ENCODE measurements around the gene TIMM9. TPM values are rescaled to one million over a fixed set of nuclear protein-coding genes. Genes with fewer than 3 reads are reported as not detected.
"Not testable (repeated sequence)": the region's sequence is repeated elsewhere in the genome, so short reads cannot be mapped to it uniquely, and the experiment has no call there.

The TIMM9 gene
- total RNA-seq, 1 experiment from 2014 or later = 71.7 TPM

DNA sequence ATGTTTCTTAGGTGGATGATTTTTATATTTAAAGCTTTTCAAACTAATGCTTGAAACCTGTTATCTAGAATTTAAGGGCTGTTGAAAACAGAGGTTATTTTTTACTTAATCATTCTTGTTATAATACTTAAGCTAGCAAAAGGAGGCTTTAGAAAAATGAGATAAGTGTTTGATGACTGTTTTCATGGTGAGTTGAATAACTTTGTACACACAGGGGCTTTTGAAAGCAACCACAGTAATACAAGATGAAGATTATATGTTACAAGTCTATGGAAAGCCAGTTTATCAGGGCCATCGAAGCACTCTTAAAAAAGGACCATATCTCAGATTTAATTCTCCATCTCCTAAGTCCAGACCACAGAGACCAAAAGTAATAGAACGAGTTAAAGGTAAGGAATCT lies 33.4 kb upstream of the TIMM9 start:
- Histone ChIP-seq H3K9ac (ENCODE audit: low read length) (no peak overlapping the region), H3K9me2 (replicated peaks; ENCODE audit: insufficient read depth, low read length) (no peaks in the 10 kb centered on the region), H3K27ac (ENCODE audit: low read length) (no peak overlapping the region), H4K20me1 (ENCODE audit: insufficient read depth, low read depth, low read length) (no peaks in the 10 kb centered on the region), H3K79me2 (ENCODE audit: low read length) (peaks cover 4% of the 10 kb centered on the region; the same call in 1 of the 2 replicates), H3K4me2 (ENCODE audit: low read depth, low read length, poor library complexity, severe bottlenecking) (no peak overlapping the region), H3K9me3 (ENCODE audit: low read length) (no peaks in the 10 kb centered on the region), H3K36me3 (ENCODE audit: insufficient read depth, low read length) (peaks cover 70% of the 10 kb centered on the region; the same call in 1 of the 2 replicates), H2AFZ (ENCODE audit: low read length) (no peak overlapping the region), H3K27me3 (ENCODE audit: low read length) (no peaks in the 10 kb centered on the region), H3K4me1 (ENCODE audit: low read length) (no peaks in the 10 kb centered on the region), H3K4me3 (ENCODE audit: low read length) (no peak overlapping the region)
- no peak for DNase-seq

DNA sequence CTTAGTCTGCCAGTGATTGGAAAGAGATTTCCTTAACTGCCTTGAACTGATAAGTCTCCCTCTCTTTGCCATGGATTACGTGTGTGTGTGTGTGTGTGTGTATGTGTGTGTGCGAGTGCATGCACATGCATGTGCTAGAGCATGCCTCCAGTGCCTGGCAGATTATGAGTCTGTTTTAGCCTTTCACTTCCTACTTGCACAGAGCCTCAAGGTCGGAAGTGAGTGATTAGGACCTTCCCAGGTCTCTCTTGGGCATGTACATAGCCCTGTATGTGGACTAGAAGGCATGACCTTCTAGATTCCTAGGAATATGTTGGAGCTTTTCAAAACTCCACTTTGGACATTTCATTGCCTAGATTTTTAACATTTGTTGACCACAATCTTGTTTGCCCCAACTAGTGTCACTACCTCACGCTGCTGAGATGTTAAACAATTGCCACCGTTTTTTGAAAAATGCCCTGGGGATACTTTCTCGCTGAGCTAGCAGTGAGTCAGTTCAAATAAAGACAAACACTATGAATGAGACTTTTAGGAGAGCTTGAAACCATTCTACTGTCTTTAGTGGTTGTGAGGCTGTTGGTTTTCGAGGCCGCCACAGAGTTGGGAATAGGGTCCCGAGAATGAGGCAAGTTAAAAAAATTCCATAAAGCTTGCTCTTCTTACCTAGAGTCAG lies 28.4 kb upstream of the TIMM9 start:
- Histone ChIP-seq H3K36me3 (ENCODE audit: insufficient read depth, low read length) (peaks cover 68% of the 10 kb centered on the region), H2AFZ (ENCODE audit: low read length) (no peak overlapping the region), H3K9me3 (ENCODE audit: low read length) (no peaks in the 10 kb centered on the region), H3K9me2 (replicated peaks; ENCODE audit: insufficient read depth, low read length) (no peaks in the 10 kb centered on the region), H3K9ac (ENCODE audit: low read length) (no peak overlapping the region), H3K79me2 (ENCODE audit: low read length) (no peaks in the 10 kb centered on the region), H3K27me3 (ENCODE audit: low read length) (no peaks in the 10 kb centered on the region), H3K27ac (ENCODE audit: low read length) (no peak overlapping the region), H3K4me1 (ENCODE audit: low read length) (no peaks in the 10 kb centered on the region), H3K4me2 (ENCODE audit: low read depth, low read length, poor library complexity, severe bottlenecking) (no peak overlapping the region), H4K20me1 (ENCODE audit: insufficient read depth, low read depth, low read length) (no peaks in the 10 kb centered on the region), H3K4me3 (ENCODE audit: low read length) (no peak overlapping the region)
- no peak for DNase-seq

DNA sequence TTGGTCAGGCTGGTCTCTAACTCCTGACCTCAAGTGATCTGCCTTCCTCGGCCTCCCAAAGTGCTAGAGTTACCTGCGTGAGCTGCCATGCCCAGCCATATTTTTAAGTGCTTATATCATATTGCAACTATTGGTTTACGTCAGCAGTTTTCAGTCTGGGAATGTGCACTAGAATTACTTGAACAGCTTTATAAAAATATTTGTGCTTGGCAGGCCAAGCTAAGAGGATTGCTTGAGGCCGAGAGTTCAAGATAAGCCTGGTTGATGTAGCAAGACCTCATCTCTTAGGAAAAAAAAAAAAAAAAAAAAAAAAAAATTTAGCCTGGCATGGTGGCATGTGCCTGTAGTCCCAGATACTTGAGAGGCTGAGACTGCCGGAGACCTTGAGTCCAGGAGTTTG lies 17.3 kb upstream of the TIMM9 start:
- no peak overlapping the region for H3K4me3 ChIP-seq (ENCODE audit: low read length)
- H2AFZ ChIP-seq (ENCODE audit: low read length) = no peak overlapping the region
- H3K9me3 ChIP-seq (ENCODE audit: low read length) = no peaks in the 10 kb centered on the region
- H4K20me1 ChIP-seq (ENCODE audit: insufficient read depth, low read depth, low read length) = no peaks in the 10 kb centered on the region
- DNase-seq = no peak
- no peaks in the 10 kb centered on the region for H3K9me2 ChIP-seq (replicated peaks; ENCODE audit: insufficient read depth, low read length)
- no peak overlapping the region for H3K9ac ChIP-seq (ENCODE audit: low read length)
- peaks cover 12% of the 10 kb centered on the region; the same call in 1 of the 2 replicates for H3K79me2 ChIP-seq (ENCODE audit: low read length)
- H3K27me3 ChIP-seq (ENCODE audit: low read length) = no peaks in the 10 kb centered on the region
- H3K4me1 ChIP-seq (ENCODE audit: low read length) = no peaks in the 10 kb centered on the region
- H3K36me3 ChIP-seq (ENCODE audit: insufficient read depth, low read length) = peaks cover 44% of the 10 kb centered on the region
- H3K27ac ChIP-seq (ENCODE audit: low read length) = no peak overlapping the region
- no peak overlapping the region for H3K4me2 ChIP-seq (ENCODE audit: low read depth, low read length, poor library complexity, severe bottlenecking)

DNA sequence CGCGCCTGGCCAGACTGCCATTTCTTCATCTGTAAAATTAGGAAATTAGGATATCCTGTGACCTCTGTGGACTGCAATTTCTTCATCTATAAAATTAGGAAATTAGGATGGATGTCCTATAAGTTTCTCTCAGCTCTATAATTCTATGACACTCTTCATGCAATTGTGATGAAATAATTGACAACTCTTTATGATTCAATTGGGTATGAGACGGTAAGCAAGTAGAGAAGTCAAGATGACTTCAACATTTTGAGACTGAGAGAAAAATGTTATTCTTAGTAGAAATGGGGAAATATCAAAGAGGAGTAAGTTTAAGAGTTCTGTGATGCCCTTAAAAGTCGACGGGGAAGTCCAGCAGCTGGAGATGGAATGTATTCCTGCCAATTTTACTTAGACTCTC lies 12.1 kb upstream of the TIMM9 start:
- Histone ChIP-seq H3K27ac (ENCODE audit: low read length) (no peak overlapping the region), H3K9me2 (replicated peaks; ENCODE audit: insufficient read depth, low read length) (no peaks in the 10 kb centered on the region), H3K27me3 (ENCODE audit: low read length) (no peaks in the 10 kb centered on the region), H3K4me2 (ENCODE audit: low read depth, low read length, poor library complexity, severe bottlenecking) (no peak overlapping the region), H3K4me1 (ENCODE audit: low read length) (no peaks in the 10 kb centered on the region), H3K9ac (ENCODE audit: low read length) (no peak overlapping the region), H3K79me2 (ENCODE audit: low read length) (no peaks in the 10 kb centered on the region; the same call in 1 of the 2 replicates), H3K4me3 (ENCODE audit: low read length) (no peak overlapping the region), H3K9me3 (ENCODE audit: low read length) (no peaks in the 10 kb centered on the region), H3K36me3 (ENCODE audit: insufficient read depth, low read length) (peaks cover 37% of the 10 kb centered on the region), H2AFZ (ENCODE audit: low read length) (no peak overlapping the region), H4K20me1 (ENCODE audit: insufficient read depth, low read depth, low read length) (no peaks in the 10 kb centered on the region)
- DNase-seq = no peak

DNA sequence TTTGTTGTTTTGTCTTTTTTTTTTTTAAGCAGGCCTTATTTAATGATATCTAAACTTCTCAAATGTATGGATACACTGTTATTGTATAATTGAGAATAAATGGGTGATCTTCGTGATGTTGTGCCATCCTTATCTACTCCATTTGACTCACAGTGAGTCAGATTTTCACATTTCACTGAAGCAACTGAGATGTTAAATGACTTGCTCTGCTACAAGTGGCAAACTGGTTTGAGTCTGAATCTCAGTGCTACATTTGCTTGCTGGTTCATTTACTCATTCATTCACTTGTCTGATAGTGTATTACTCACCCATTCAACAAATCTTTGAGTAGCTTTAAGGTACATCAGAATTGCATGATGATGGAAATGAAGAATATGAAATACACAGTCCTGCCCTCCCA lies 2.8 kb upstream of the TIMM9 start:
- no peak for DNase-seq
- H2AFZ ChIP-seq (ENCODE audit: low read length) = no peak overlapping the region; the same call in 1 of the 2 replicates
- H4K20me1 ChIP-seq (ENCODE audit: insufficient read depth, low read depth, low read length) = no peaks in the 10 kb centered on the region
- H3K9ac ChIP-seq (ENCODE audit: low read length) = no peak overlapping the region
- H3K9me3 ChIP-seq (ENCODE audit: low read length) = no peaks in the 10 kb centered on the region
- H3K4me3 ChIP-seq (ENCODE audit: low read length) = no peak overlapping the region
- peaks cover 30% of the 10 kb centered on the region for H3K4me1 ChIP-seq (ENCODE audit: low read length)
- peaks cover 31% of the 10 kb centered on the region for H3K36me3 ChIP-seq (ENCODE audit: insufficient read depth, low read length)
- no peak overlapping the region for H3K27ac ChIP-seq (ENCODE audit: low read length)
- H3K9me2 ChIP-seq (replicated peaks; ENCODE audit: insufficient read depth, low read length) = no peaks in the 10 kb centered on the region
- peak overlapping the region; percentile 92 for H3K4me2 ChIP-seq (ENCODE audit: low read depth, low read length, poor library complexity, severe bottlenecking)
- no peaks in the 10 kb centered on the region for H3K27me3 ChIP-seq (ENCODE audit: low read length)
- peaks cover 61% of the 10 kb centered on the region for H3K79me2 ChIP-seq (ENCODE audit: low read length)

DNA sequence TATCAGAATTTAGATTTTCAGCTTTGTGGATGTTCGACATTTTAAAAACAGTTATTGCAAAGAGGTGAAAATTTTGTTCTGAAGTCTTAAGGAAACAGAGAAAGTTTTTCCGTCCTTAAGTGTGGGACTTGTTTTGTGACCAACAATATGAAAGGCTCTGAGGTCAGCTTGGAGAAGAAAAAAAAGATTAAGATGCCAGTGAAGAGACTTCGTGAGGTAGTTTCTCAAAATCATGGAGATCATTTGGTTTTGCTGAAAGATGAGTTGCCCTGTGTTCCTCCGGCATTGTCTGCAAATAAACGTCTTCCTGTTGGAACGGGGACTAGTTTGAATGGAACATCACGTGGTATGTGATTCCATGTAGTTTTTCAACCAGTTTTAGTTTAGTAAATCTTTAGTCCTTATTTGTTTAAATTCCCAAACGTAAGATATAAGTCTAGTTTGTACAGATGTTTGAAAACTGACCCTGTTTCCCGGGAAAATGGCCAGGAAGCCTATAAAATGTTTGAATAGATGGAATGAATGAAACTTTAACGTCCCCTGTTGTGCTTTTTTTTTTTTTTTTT lies 870 bp upstream of the TIMM9 start:
- H3K9me2 ChIP-seq (replicated peaks; ENCODE audit: insufficient read depth, low read length) = no peaks in the 10 kb centered on the region
- H3K4me2 ChIP-seq (ENCODE audit: low read depth, low read length, poor library complexity, severe bottlenecking) = peak overlapping the region; percentile 92
- peak overlapping the region; percentile 49; the same call in 1 of the 2 replicates for H2AFZ ChIP-seq (ENCODE audit: low read length)
- H3K4me3 ChIP-seq (ENCODE audit: low read length) = peak overlapping the region; percentile 88
- H3K9ac ChIP-seq (ENCODE audit: low read length) = peak overlapping the region; percentile 86
- H3K27ac ChIP-seq (ENCODE audit: low read length) = peak overlapping the region; percentile 81
- peaks cover 25% of the 10 kb centered on the region for H3K36me3 ChIP-seq (ENCODE audit: insufficient read depth, low read length)
- DNase-seq = peak; percentile 80
- peaks cover 71% of the 10 kb centered on the region for H3K79me2 ChIP-seq (ENCODE audit: low read length)
- peaks cover 30% of the 10 kb centered on the region for H3K4me1 ChIP-seq (ENCODE audit: low read length)
- H3K9me3 ChIP-seq (ENCODE audit: low read length) = no peaks in the 10 kb centered on the region
- no peaks in the 10 kb centered on the region for H4K20me1 ChIP-seq (ENCODE audit: insufficient read depth, low read depth, low read length)
- no peaks in the 10 kb centered on the region for H3K27me3 ChIP-seq (ENCODE audit: low read length)

DNA sequence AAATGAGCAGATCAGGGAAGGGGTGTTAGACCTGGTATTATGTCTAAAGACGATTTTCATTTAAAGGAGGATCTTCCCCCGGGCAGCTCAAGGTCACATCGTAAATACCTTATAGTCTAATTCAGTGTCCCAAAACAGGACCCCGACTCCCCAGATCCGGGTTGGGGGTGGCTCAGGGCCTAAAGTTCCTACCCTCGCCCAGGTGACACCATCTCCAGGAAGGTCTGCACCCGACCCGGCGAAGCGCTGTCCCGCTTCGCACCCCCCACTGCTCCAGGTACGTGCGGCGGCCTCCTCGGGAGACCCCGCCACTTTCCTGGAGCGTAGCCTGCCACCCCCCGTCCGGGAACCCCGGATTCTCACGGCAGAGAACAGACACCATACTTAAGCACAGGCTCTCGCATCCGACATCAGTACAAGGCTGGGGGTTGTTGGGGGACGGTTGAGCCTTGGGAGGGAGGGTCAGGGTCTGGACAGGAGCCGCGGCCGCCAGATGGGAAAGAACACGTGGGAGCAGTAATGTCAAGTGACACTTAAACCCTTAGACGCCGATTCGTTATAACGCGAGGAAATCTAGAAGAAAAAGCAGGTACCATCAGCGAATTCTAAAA lies 556 bp downstream of the TIMM9 start:
- peak; percentile 85 for DNase-seq
- H3K79me2 ChIP-seq (ENCODE audit: low read length) = peaks cover 70% of the 10 kb centered on the region
- H3K4me1 ChIP-seq (ENCODE audit: low read length) = peaks cover 30% of the 10 kb centered on the region
- H3K36me3 ChIP-seq (ENCODE audit: insufficient read depth, low read length) = peaks cover 23% of the 10 kb centered on the region; the same call in 1 of the 2 replicates
- no peaks in the 10 kb centered on the region for H3K9me2 ChIP-seq (replicated peaks; ENCODE audit: insufficient read depth, low read length)
- no peaks in the 10 kb centered on the region for H3K27me3 ChIP-seq (ENCODE audit: low read length)
- H3K27ac ChIP-seq (ENCODE audit: low read length) = peak overlapping the region; percentile 81
- peak overlapping the region; percentile 88 for H3K4me3 ChIP-seq (ENCODE audit: low read length)
- peak overlapping the region; percentile 98 for H2AFZ ChIP-seq (ENCODE audit: low read length)
- H3K9me3 ChIP-seq (ENCODE audit: low read length) = no peaks in the 10 kb centered on the region
- no peaks in the 10 kb centered on the region for H4K20me1 ChIP-seq (ENCODE audit: insufficient read depth, low read depth, low read length)
- peak overlapping the region; percentile 86 for H3K9ac ChIP-seq (ENCODE audit: low read length)
- H3K4me2 ChIP-seq (ENCODE audit: low read depth, low read length, poor library complexity, severe bottlenecking) = peak overlapping the region; percentile 92

DNA sequence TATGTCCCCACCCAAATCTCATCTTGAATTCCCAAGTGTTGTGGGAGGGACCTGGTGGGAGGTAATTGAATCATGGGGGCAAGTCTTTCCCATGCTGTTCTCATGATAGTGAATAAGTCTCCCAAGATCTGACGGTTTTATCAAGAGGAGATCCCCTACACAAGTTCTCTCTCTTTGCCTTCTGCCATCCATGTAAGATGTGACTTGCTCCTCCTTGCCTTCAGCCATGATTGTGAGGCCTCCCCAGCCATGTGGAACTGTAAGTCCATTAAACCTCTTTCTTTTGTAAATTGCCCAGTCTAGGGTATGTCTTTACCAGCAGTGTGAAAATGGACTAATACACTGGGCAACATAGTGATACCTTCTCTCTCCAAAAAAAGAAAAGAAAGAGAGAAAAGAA lies 10.4 kb downstream of the TIMM9 start:
- H3K4me1 ChIP-seq (ENCODE audit: low read length); H3K4me2 ChIP-seq (ENCODE audit: low read depth, low read length, poor library complexity, severe bottlenecking); H3K9me2 ChIP-seq (replicated peaks; ENCODE audit: insufficient read depth, low read length); H2AFZ ChIP-seq (ENCODE audit: low read length); DNase-seq; H3K9ac ChIP-seq (ENCODE audit: low read length); H3K9me3 ChIP-seq (ENCODE audit: low read length); H3K27ac ChIP-seq (ENCODE audit: low read length); H4K20me1 ChIP-seq (ENCODE audit: insufficient read depth, low read depth, low read length); H3K4me3 ChIP-seq (ENCODE audit: low read length); H3K27me3 ChIP-seq (ENCODE audit: low read length): not testable (repeated sequence)
- peaks cover 57% of the 10 kb centered on the region for H3K79me2 ChIP-seq (ENCODE audit: low read length)
- H3K36me3 ChIP-seq (ENCODE audit: insufficient read depth, low read length) = peaks cover 51% of the 10 kb centered on the region
